Stimulated activated CD4-positive, alpha-beta T cell treated with anti-CD3 and anti-CD28 coated beads, Interleukin-12 subunit alpha, Interleukin-12 subunit beta, amount 100 ng/mL, for 24 hours (primary cell): ENCODE measurements around the gene PUM2.

Source experiments
- DNase-seq, 2 experiments: peaks; one replicate each; pipeline ENCODE4 v3.0.0-alpha.2; 2020; ENCODE audit warnings: low read depth in 2 of 2

PUM2 gene

GRCh38 chr2:20343128-20343527 lies 7.5 kb downstream of the PUM2 start:
- DNase-seq: no peak

- DNase-seq: no peak
Observed at GRCh38 chr2:20339012-20339411, 11.6 kb downstream of the PUM2 start.

DNA sequence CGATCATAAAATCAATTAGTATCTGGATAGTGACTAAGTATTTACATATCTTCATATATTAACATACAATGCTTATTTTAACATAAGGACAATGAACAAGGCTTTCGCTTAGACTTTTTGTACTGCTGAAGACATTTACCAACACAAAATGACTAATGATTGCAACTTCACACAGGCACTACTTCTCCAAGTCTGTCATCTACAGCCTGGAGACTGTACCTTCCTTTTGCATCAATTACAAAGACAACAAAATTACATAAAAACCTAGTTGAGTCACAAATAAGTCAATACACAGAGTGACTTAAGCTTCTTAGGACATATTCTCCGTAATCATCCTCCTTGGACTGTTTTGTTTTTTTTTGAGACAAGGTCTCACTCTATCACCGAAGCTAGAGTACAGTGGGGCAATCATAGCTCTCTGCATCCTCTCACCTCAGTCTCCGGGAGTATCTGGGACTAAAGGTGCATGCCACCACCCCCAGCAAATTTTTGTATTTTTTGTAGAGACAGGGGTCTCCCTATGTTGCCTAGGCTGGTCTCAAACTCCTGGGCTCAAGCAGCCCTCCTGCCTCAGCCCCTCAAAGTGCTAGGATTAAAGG lies 15.9 kb downstream of the PUM2 start:
- DNase-seq: no peak

- DNase-seq: no peak
Observed at GRCh38 chr2:20333738-20334137, 16.9 kb downstream of the PUM2 start.

GRCh38 chr2:20330192-20330591 lies 20.5 kb downstream of the PUM2 start:
- no peak for DNase-seq

DNA sequence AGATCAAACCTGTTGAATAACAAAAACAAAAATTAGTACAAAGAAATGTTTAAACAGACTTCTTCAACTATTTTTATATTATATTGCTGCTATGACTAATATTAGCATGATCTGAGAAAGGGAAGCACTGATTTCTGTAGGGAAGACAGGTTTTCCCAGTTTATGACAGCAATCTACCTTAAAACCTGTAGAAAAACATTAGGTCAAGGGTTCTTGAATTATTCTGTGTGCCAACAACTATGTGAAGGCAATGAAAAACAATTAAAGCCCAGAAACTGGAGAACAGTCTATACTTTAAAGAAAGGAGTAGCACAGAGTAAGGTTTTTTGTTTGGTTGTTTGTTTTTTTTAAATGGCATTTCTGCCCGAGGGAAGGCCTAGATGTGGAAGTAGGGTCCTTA lies 23.3 kb downstream of the PUM2 start:
- no peak for DNase-seq

- peak in 1 of 2 experiments; percentile 22 for DNase-seq
Observed at GRCh38 chr2:20326163-20326780, 24.4 kb downstream of the PUM2 start.

DNA sequence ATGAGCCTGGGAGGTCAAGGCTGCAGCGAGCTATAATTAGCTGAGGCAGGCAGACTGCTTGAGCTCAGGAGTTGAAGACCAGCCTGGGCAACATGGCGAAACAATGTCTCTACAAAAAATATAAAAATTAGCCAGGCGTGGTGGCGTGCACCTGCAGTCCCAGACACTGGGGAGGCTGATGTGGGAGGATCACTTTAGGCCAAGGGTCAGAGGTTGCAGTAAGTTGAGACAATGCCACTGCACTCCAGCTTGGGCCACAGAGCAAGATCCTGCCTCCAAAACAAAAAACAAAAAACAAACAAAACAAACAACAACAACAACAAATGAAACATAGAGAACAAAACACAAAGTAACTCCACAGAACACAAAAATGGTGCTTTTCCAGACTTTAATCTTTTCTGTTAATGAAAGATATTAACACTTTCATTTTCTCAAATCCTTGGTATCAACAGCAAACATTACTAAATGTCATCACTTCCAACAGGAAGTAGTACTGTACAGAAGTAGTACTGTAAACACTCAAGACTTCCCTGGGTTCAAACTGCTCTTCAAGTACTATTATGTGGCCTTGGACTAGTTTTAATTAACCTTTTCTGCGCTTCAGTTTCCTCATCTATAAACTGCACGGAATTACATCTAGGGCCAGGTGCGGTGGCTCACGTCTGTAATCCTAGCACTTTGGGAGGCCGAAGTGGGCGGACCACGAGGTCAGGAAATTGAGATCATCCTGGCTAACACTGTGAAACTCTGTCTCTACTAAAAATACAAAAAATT lies 27.9 kb downstream of the PUM2 start:
- no peak for DNase-seq

DNA sequence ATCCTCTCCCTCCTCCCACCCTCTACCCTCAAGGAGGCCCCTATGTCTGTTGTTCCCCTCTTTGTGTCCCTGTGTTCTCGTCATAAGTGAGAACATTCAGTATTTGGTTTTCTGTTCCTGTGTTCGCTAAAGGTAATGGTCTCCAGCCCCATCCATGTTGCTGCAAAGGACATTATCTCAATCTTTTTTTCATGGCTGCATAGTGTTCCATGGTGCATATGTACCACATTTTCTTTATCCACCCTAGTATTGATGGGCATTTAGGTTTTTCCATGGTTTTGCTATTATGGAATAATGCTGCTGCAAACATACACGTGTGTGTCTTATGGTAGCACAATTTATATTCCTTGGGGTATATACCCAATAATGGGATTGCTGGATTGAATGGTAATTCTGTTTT lies 33.0 kb downstream of the PUM2 start:
- DNase-seq: no peak

GRCh38 chr2:20317197-20317596 lies 33.4 kb downstream of the PUM2 start:
- no peak for DNase-seq

DNA sequence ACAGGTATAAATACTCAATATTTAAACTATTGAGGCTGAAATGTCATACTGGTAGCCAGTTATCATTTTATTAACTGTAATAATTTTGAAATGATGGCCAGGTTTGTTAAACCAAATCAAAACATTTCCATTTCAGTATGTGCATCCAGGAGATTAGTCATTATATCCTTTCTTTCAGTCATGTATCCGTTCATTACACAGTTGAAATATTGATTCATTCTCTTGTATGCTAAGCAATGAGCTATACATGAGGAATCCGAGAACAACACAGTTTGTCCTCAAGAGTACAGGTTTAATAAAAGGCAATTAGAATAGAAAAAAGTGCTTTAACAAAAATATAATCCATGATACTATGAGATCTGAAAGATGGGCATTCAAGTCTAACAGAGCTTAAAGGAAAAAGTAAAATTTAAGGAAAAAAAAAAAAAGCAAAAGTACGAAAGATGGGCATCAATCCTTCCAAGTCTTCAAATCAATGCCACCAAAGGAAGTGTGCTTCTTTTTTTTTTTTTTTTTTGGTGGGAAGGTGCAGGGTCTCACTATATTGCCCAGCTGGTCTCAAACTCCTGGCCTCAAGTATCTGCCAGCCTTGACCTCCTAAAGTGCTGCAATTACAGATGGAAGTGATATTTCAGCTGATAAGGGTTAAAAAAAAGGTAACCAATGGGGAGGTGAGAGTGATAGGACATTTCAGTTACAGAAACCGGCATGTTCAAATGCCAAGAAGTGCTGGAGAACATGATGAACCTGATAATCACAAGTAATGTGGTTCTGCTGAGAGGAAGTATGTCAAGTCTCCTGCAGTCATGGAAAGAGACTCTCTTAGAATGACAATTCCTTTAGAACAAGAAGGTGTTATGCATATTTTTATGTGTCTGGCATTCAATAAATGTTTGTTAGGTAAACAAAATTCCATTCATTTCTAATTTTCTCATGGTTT lies 35.8 kb downstream of the PUM2 start:
- no peak for DNase-seq

- DNase-seq: no peak
Observed at GRCh38 chr2:20313659-20314058, 37.0 kb downstream of the PUM2 start.

DNA sequence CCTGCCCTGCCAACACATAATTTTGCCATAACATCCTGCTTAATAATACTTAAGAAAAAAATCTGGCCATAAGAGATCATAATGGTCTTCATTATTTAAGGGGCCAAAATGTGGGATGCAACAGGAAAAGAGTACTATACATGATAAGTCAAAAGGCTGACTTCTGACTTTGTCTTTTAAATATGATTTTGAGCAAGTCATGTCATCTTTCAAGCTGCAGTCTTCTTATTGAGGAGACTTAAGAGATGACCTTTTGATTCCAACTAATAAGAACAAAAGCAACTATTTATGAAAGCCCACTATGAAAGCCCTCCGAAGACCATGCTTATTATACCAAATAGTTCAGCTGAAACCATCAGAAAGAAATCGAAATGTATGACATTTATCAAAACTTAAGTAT lies 41.6 kb downstream of the PUM2 start:
- no peak for DNase-seq

- DNase-seq: no peak
Observed at GRCh38 chr2:20307311-20307710, 43.3 kb downstream of the PUM2 start.

- no peak for DNase-seq
Observed at GRCh38 chr2:20304411-20304810, 46.2 kb downstream of the PUM2 start.

DNA sequence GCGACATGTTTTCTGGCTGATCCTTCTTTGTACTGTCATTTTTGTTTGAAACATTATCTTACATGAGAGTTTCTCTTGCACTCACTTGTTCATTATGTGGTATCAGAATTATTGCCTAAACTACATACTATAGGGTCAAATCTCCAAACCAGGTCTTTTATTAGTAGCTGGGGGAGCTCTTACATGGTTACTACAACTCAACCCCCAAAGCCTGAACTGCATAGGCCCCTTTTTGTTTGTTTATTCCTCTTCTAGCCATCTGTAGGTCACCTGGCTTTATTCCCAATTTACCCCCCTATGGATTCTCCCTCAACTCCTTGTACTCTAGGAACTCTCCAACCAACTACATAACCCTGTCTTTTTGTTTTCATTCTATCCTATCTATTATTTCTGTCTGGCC lies 46.7 kb downstream of the PUM2 start:
- DNase-seq: no peak

DNA sequence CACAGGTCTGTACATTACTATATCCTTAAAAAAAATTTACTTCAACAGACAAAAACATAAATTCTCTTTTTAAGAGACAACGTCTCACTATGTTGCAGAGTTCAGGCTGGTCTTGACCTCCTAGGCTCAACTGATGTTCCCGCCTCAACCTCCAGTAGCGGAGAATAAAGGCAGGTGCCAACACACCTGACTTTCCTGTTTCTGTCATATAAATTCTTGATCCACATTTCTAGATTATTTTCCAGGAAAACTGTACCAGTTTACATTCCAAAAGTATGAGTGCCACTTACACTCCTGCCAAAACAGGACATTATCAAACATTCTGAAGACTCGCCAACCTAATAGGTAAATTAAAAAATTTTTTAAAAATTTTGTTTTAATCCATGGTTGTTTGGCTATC lies 48.6 kb downstream of the PUM2 start:
- DNase-seq: no peak

- no peak for DNase-seq
Observed at GRCh38 chr2:20300656-20301055, 50.0 kb downstream of the PUM2 start.

DNA sequence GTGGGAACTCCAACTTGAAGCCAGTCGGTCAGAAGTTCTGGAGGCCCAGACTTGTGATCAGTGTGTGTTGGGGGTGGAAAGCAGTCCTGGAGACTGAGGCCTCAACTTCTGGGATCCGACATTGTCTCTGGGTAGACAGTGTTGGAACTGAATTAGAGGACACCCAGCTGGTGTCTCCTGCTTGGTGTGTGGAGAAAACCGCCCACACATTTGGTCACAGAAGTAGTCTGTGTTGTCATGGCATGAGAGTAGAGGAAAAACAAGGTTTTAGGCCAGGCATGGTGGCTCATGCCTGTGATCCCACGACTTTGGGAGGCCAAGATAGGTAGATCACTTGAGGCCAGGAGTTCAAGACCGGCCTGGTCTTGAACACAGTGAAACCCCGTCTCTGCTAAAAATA lies 51.5 kb downstream of the PUM2 start:
- DNase-seq: no peak

DNA sequence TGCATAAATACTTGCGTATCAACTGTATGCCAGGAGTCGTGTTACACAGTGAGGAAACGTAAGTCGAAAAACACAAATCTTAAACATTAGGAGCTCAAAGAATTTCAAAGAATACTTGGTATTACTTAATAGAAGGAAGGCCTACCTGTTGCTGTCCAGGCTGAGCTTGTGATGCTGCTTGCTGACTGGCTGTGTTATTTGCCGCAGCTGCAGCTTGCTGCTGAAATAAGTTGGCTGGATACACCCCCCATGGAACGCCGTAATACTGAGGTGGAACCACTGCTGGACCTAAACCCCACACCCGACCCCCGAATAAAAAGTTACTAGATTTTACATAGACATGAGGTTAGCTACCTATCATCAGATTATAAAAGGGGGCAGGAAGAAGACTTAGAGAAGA lies 56.4 kb downstream of the PUM2 start:
- DNase-seq: no peak

DNA sequence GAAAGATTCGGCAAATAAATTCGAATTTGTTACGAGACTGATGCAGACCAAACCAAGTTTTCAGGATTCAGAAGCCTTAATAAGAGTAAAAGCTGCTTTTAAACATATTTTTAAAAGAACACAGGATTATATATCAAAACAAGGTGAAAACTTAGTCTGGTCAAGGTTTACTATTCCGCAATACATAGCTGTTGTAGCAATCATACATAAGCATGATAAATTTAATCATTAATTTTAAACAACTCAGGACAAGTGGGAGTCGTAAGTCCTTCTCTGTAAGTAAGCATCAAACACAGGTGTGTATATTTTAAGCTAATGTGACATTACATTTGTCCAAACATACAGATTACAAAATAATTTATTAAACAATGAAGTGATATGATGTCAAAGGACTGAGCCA lies 57.7 kb downstream of the PUM2 start:
- no peak for DNase-seq

- no peak for DNase-seq
Observed at GRCh38 chr2:20291846-20292408, 58.7 kb downstream of the PUM2 start.
